ENCODE measurements around the gene ARRDC4.

Gene ARRDC4

GRCh38 chr15:97959724-97960363, 659 bp upstream of the ARRDC4 start:
- TF ChIP-seq SIN3A (IDR thresholded peaks at IDR 0.05; ENCODE audit: borderline replicate concordance, insufficient read depth, low read length) (no peak), TAF1 (IDR thresholded peaks at IDR 0.05; ENCODE audit: borderline replicate concordance, insufficient read depth, low read length) (no peak), POLR2AphosphoS5 (IDR thresholded peaks at IDR 0.05; ENCODE audit: low read depth, low read length) (no peak)
- TF ChIP-seq, protein P1, sequence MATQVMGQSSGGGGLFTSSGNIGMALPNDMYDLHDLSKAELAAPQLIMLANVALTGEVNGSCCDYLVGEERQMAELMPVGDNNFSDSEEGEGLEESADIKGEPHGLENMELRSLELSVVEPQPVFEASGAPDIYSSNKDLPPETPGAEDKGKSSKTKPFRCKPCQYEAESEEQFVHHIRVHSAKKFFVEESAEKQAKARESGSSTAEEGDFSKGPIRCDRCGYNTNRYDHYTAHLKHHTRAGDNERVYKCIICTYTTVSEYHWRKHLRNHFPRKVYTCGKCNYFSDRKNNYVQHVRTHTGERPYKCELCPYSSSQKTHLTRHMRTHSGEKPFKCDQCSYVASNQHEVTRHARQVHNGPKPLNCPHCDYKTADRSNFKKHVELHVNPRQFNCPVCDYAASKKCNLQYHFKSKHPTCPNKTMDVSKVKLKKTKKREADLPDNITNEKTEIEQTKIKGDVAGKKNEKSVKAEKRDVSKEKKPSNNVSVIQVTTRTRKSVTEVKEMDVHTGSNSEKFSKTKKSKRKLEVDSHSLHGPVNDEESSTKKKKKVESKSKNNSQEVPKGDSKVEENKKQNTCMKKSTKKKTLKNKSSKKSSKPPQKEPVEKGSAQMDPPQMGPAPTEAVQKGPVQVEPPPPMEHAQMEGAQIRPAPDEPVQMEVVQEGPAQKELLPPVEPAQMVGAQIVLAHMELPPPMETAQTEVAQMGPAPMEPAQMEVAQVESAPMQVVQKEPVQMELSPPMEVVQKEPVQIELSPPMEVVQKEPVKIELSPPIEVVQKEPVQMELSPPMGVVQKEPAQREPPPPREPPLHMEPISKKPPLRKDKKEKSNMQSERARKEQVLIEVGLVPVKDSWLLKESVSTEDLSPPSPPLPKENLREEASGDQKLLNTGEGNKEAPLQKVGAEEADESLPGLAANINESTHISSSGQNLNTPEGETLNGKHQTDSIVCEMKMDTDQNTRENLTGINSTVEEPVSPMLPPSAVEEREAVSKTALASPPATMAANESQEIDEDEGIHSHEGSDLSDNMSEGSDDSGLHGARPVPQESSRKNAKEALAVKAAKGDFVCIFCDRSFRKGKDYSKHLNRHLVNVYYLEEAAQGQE (IDR thresholded peaks at IDR 0.05; ENCODE audit: insufficient read depth in 1 of 2, low read depth in 2 of 2, low read length in 2 of 2): no peak

DNA sequence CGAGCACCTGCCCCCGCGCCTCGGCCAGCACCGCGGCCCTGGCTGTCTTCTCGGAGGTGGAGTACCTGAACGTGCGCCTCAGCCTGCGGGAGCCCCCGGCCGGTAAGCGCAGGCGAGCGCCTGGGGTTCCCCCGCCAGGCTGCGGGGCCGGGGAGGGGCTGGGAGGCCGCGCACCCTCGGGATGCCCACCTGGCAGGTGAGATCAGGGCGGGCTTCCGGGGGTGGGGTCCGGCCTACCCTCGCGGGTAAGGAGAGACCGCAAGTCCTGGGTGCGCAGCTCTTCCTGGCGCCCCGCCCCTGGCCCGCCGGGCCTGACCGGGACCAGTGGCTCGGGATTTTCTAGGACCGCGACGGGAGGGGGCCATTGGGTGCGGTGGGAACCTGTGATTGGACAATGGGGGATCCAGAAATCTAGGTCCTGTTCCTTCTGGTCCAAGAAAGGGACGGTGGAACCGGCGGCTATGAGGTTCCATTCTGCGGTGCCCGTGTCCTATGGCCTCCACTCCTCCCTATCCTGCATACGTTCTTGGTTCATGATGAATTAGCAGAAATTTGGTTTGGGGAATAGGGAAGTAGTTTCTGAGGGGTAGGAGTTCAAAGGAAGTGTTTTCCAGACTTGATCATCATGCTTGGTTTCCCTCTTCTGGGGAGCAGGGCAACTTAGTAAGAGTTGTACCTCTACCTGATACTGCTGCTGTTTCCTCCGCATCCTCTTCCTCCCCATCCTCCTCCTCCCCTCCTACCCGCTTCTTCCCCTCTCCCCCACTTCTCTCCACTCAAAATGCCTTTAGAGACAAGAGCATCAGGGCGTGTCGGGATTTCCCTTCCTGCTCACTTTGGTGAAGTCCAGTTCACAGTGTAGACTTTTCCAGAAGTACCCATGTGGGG, 808 bp downstream of the ARRDC4 start:
- no peak for TF ChIP-seq SIN3A (IDR thresholded peaks at IDR 0.05; ENCODE audit: borderline replicate concordance, insufficient read depth, low read length)
- TF ChIP-seq, protein P1 (IDR thresholded peaks at IDR 0.05; ENCODE audit: insufficient read depth in 1 of 2, low read depth in 2 of 2, low read length in 2 of 2): no peak
- no peak for TF ChIP-seq TAF1 (IDR thresholded peaks at IDR 0.05; ENCODE audit: borderline replicate concordance, insufficient read depth, low read length)
- no peak for TF ChIP-seq POLR2AphosphoS5 (IDR thresholded peaks at IDR 0.05; ENCODE audit: low read depth, low read length)
- no peak for TF ChIP-seq FOXP2 (optimal IDR thresholded peaks at IDR 0.05; ENCODE audit: borderline replicate concordance, extremely low read depth, extremely low read length, insufficient read depth)

GRCh38 chr15:97962263-97962662, 1.8 kb downstream of the ARRDC4 start:
- no peak for TF ChIP-seq TAF1 (IDR thresholded peaks at IDR 0.05; ENCODE audit: borderline replicate concordance, insufficient read depth, low read length)
- TF ChIP-seq FOXP2 (optimal IDR thresholded peaks at IDR 0.05; ENCODE audit: borderline replicate concordance, extremely low read depth, extremely low read length, insufficient read depth): no peak
- no peak for TF ChIP-seq POLR2AphosphoS5 (IDR thresholded peaks at IDR 0.05; ENCODE audit: low read depth, low read length)
- no peak for TF ChIP-seq SIN3A (IDR thresholded peaks at IDR 0.05; ENCODE audit: borderline replicate concordance, insufficient read depth, low read length)

- TF ChIP-seq FOXP2 (optimal IDR thresholded peaks at IDR 0.05; ENCODE audit: borderline replicate concordance, extremely low read depth, extremely low read length, insufficient read depth): no peak
- TF ChIP-seq SIN3A (IDR thresholded peaks at IDR 0.05; ENCODE audit: borderline replicate concordance, insufficient read depth, low read length): no peak
- TF ChIP-seq TAF1 (IDR thresholded peaks at IDR 0.05; ENCODE audit: borderline replicate concordance, insufficient read depth, low read length): no peak
- TF ChIP-seq, protein P1 (IDR thresholded peaks at IDR 0.05; ENCODE audit: insufficient read depth in 1 of 2, low read depth in 2 of 2, low read length in 2 of 2): no peak
Observed at GRCh38 chr15:97963779-97964178, 3.3 kb downstream of the ARRDC4 start.

DNA sequence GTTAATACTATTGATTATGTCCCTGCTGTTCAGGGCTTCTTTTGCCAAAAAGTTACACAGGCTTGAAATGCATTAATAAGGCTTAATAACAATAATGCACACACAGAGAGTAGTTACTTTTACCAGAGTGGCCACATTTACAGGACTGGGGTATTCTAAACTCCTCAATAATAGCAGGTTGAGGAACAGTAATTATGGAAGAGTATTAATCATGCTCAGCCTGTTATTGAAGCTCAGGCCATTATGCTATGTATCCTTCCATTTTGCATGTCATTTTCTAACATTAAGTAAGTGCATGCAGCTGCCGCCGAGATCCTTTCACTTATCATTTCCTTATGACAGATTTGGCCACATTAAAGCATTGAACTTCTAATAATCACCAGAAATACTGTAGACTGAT, 5.7 kb downstream of the ARRDC4 start:
- TF ChIP-seq POLR2AphosphoS5 (IDR thresholded peaks at IDR 0.05; ENCODE audit: low read depth, low read length): no peak
- TF ChIP-seq SIN3A (IDR thresholded peaks at IDR 0.05; ENCODE audit: borderline replicate concordance, insufficient read depth, low read length): no peak
- TF ChIP-seq FOXP2 (optimal IDR thresholded peaks at IDR 0.05; ENCODE audit: borderline replicate concordance, extremely low read depth, extremely low read length, insufficient read depth): no peak
- TF ChIP-seq, protein P1 (IDR thresholded peaks at IDR 0.05; ENCODE audit: insufficient read depth in 1 of 2, low read depth in 2 of 2, low read length in 2 of 2): no peak
- no peak for TF ChIP-seq TAF1 (IDR thresholded peaks at IDR 0.05; ENCODE audit: borderline replicate concordance, insufficient read depth, low read length)

Measured in PFSK-1 (cell line).